ENCODE results near the gene PDLIM1.

- no peak for TF ChIP-seq CREB1 (CRISPR knock-in tag; IDR thresholded peaks at IDR 0.05; ENCODE audit: low read depth)
- no peak for TF ChIP-seq POLR2AphosphoS5 (IDR thresholded peaks at IDR 0.05; ENCODE audit: low read depth)
Measured at GRCh38 chr10:95312257-95312656, 21.5 kb upstream of the PDLIM1 start.
